Cardiac muscle cell (in vitro differentiated cells and primary cell): ENCODE measurements around the gene EFCAB6. TPM values are rescaled to one million over a fixed set of nuclear protein-coding genes. Genes with fewer than 3 reads are reported as not detected.

Experiments
- DNase-seq, 2 donors: peaks; one replicate each; pipeline versions ENCODE4 v3.0.0 to v3.0.0-alpha.2; 2010 to 2017; ENCODE audit warnings: low read depth in 1 of 2, low spot score in 1 of 2
- H3K27ac ChIP-seq: fragments of 200-600 bp; sonication (generic); 2 replicates; pipeline ENCODE4 v1.5.1; 2016
- H3K27me3 ChIP-seq: fragments of 200-600 bp; sonication (generic); 2 replicates; pipeline ENCODE4 v1.6.0; 2016; ENCODE audit warnings: control low read depth
- H3K36me3 ChIP-seq: fragments of 200-600 bp; sonication (generic); 2 replicates; pipeline ENCODE4 v1.5.1; 2016; ENCODE audit warnings: control low read depth
- H3K4me1 ChIP-seq: fragments of 200-600 bp; sonication (generic); 2 replicates; pipeline ENCODE4 v1.8.1; 2017; ENCODE audit warnings: low read depth, mild to moderate bottlenecking, mixed run types
- H3K4me3 ChIP-seq: fragments of 200-600 bp; sonication (generic); 2 replicates; pipeline ENCODE4 v1.5.1; 2016; ENCODE audit warnings: mild to moderate bottlenecking
- H3K9me3 ChIP-seq: fragments of 200-600 bp; sonication (generic); 2 replicates; pipeline ENCODE4 v1.5.1; 2017; ENCODE audit warnings: low read depth, mild to moderate bottlenecking, control low read depth
- polyA plus RNA-seq: library from polyadenylated mRNA; unstranded; fragments of >200 nt; fragmentation: Nextera tagmentation; extraction: Ambion mirVana; gene quantifications from 2 replicates; pipeline ENCODE4 v1.2.1, GENCODE V29; 2016
- total RNA-seq: library from RNA; depleted of rRNA; stranded (reverse); fragments of >200 nt; gene quantifications from 2 replicates; pipeline ENCODE4 v1.2.3, GENCODE V29; 2016
- TF ChIP-seq, protein P1 (sequence below): IDR thresholded peaks from 2 replicates; pipeline ENCODE4 v1.5.1; 2012; ENCODE audit warnings: low read depth, mild to moderate bottlenecking, low read length

EFCAB6 gene
- total and polyA plus RNA-seq, 2 experiments from 2014 or later = 1.5 to 3.8 TPM

DNA sequence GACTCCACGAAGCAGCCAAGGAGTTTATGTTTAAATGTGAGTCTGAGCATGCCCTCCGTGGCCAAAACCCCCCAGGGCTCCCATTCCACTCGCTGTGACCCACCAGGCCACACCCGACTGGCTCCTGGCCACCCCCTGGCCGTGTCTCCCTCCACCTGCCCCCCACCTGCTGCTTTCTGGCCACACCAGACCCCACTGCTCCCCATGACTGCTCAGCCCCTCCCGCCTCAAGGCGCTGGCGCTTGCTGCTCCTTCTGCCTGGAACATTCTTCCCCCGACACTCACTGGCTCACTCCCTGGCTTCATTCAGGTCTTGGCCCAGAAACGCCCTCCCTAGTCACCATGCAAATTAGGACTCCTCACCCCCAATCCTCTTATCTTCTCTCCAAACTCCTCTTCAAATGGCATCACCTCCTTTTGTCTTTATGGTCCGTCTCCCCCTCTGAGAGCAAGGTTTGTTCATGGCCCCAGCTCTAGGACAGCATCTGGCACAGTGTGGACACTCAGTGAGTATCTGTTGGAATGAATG lies 72.2 kb downstream of the EFCAB6 start:
- Histone ChIP-seq H3K4me1 (peaks cover 19% of the 10 kb centered on the region), H3K9me3 (no peaks in the 10 kb centered on the region), H3K36me3 (no peaks in the 10 kb centered on the region), H3K4me3 (no peak overlapping the region), H3K27me3 (no peaks in the 10 kb centered on the region), H3K27ac (no peak overlapping the region)
- no peak for DNase-seq
- TF ChIP-seq, protein P1, sequence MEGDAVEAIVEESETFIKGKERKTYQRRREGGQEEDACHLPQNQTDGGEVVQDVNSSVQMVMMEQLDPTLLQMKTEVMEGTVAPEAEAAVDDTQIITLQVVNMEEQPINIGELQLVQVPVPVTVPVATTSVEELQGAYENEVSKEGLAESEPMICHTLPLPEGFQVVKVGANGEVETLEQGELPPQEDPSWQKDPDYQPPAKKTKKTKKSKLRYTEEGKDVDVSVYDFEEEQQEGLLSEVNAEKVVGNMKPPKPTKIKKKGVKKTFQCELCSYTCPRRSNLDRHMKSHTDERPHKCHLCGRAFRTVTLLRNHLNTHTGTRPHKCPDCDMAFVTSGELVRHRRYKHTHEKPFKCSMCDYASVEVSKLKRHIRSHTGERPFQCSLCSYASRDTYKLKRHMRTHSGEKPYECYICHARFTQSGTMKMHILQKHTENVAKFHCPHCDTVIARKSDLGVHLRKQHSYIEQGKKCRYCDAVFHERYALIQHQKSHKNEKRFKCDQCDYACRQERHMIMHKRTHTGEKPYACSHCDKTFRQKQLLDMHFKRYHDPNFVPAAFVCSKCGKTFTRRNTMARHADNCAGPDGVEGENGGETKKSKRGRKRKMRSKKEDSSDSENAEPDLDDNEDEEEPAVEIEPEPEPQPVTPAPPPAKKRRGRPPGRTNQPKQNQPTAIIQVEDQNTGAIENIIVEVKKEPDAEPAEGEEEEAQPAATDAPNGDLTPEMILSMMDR = no peak

DNA sequence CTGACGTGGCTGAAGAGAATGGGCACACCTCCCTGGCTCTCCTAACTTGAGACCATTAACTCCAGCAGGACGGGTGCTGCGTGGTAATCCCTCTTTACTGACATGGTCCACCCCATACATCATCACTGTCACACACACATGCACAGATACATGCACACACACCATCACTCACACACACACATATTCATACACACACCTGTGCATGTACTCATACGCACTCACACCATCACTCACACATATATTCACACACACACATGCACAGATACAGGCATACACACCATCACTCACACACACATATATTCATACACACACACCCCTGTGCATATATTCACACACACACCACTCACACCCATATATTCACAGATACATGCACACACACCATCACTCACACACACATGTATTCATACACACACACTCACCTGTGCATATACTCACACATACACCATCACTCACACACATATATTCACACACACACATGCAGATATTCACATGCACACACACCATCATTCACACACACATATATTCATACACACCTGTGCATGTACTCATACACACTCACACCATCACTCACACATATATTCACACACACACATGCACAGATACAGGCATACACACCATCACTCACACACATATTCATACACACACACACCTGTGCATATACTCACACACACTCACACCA lies 74.8 kb downstream of the EFCAB6 start:
- no peak for DNase-seq
- Histone ChIP-seq H3K27me3 (no peaks in the 10 kb centered on the region), H3K4me3 (no peak overlapping the region), H3K9me3 (no peaks in the 10 kb centered on the region), H3K36me3 (no peaks in the 10 kb centered on the region), H3K4me1 (peaks cover 17% of the 10 kb centered on the region), H3K27ac (no peak overlapping the region)
- TF ChIP-seq, protein P1 = no peak

DNA sequence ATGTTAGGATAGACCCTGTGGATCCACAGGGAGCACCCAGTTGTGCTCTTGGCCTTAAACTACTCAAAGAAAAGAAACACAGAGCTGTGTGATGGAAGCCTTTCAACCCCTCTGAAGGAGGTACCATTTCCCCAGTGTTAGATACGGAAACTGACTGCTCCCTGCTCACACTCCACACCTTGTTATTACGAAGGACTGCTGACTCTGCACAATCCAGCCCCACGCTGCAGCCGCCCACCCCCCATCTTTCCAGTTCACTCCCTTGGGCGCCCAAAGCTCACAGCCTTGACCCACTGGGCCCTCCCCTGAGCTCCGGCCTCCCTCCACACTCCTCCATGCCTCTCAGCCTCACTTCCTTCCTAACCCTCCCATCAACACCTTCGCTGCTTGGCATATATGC lies 75.5 kb downstream of the EFCAB6 start:
- TF ChIP-seq, protein P1 = no peak
- Histone ChIP-seq H3K27ac (no peak overlapping the region), H3K9me3 (no peaks in the 10 kb centered on the region), H3K4me3 (no peak overlapping the region), H3K4me1 (peaks cover 15% of the 10 kb centered on the region), H3K27me3 (no peaks in the 10 kb centered on the region), H3K36me3 (no peaks in the 10 kb centered on the region)
- DNase-seq = no peak

DNA sequence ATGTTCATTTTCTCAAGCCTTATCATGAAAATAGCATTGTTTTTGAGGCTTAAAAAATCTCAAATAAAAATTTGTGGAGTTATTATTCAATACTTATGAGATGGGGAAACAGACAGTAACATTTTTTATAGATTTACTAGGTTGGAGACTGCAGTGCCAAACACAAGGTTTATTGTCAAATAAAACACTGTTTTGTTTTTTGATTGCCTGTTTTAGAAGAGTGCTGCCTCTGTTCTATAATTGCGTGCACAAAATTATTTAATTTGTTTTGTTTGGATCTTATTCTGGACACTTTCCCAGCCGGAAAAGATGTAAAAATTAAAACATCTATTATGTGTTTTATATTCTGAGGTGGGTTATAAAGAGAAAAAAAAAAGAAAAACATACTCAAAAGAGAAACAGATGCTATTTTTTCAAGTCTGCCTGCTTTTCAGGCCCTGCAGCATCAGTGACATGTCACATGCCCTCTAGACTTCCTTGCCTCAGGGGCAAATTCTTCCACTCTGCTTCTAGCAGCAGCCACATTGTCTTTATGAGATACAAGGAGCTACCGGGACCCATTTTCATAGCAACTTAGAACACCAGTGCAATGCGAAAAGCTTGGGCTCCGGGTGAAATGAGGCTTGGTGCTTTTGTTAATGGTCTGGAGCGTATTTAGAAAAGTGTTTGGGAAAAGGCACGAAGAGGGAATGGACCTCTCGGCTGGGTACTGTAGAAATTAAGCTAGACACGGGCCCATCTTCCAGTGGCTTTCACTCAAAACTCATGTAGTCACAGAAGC lies 77.5 kb downstream of the EFCAB6 start:
- H3K27ac ChIP-seq = no peak overlapping the region
- H3K27me3 ChIP-seq = no peaks in the 10 kb centered on the region
- H3K9me3 ChIP-seq = no peaks in the 10 kb centered on the region
- no peak overlapping the region for H3K4me3 ChIP-seq
- TF ChIP-seq, protein P1 = no peak
- H3K4me1 ChIP-seq = no peaks in the 10 kb centered on the region
- DNase-seq = no peak
- no peaks in the 10 kb centered on the region for H3K36me3 ChIP-seq

DNA sequence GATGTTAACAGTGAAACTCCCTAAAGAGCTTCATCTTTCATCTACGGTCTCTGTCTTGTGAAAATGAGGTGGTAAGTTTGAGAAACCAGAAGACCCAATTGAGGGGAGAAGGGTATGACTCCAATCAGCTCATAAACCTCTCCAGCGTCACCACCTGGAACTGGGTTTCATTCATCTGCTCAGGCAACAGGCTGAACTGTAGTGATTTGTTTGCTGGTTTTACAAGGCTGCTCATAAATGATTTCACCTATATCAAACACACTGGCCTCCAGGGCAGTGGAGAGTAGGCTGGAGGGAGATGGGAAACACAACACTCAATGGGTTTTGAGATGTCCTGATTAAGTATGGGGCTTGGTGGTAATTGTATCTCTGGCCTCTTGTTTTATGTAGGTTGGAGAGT lies 79.0 kb downstream of the EFCAB6 start:
- no peaks in the 10 kb centered on the region for H3K9me3 ChIP-seq
- H3K36me3 ChIP-seq = no peaks in the 10 kb centered on the region
- DNase-seq = no peak
- no peaks in the 10 kb centered on the region for H3K4me1 ChIP-seq
- TF ChIP-seq, protein P1 = no peak
- H3K4me3 ChIP-seq = no peak overlapping the region
- H3K27me3 ChIP-seq = no peaks in the 10 kb centered on the region
- H3K27ac ChIP-seq = no peak overlapping the region
